Stimulated activated CD4-positive, alpha-beta T cell treated with anti-CD3 and anti-CD28 coated beads, Interleukin-4, amount 100 ng/mL, for 4 hours (primary cell): ENCODE measurements around the gene MDM1.
A peak's percentile ranks its signal among the peaks of the same experiment; 100 is the strongest.

Source experiments
- DNase-seq, 2 experiments: peaks; one replicate each; pipeline ENCODE4 v3.0.0-alpha.2; 2020

The MDM1 gene

GRCh38 chr12:68317047-68317667 is 15.0 kb downstream of the MDM1 start:
- peak; percentile 9 to 10 for DNase-seq

DNA sequence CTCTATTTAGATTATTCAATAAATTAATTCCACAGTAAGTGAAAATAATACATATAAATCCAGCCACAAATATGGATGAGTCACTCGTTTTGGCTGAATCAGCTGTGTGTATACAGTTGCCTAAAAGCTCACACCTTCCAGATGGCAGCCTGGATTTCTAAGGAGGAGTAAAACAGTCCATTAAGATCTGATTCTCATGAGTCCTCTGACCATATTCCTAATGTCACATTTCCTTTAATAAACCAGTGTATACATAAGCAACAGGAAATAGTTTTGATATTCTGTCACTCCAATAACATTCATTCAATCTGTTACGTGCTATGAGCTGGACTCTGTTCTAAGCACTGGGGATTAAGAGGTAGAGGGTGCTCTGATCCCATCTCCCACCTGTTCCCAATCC is 21.8 kb downstream of the MDM1 start:
- no peak for DNase-seq

GRCh38 chr12:68306564-68306963 is 25.6 kb downstream of the MDM1 start:
- DNase-seq: no peak

GRCh38 chr12:68305278-68305677 is 26.9 kb downstream of the MDM1 start:
- no peak for DNase-seq

- DNase-seq: no peak
These were observed 27.5 kb downstream of the MDM1 start for GRCh38 chr12:68304626-68305025.

GRCh38 chr12:68303850-68304249 is 28.3 kb downstream of the MDM1 start:
- DNase-seq: no peak

GRCh38 chr12:68297929-68298328 is 34.2 kb downstream of the MDM1 start:
- no peak for DNase-seq

DNA sequence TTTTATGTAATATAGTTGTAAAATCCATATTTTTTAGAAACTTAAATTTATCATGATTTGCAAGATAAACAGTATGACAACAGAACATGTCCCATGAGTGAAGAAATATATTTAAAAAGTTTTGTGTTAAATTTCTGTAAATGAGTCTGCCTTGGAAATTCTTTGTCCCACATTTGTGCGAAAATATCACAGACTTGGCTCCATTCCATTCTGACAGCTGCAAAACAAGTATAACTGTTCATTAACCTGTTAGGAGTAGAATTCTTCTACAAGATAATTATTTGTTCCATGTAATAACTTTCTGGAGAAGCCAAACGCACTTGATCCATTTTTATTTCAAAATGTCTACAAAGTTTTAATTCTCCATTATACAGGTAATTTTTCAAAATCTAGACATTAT is 37.9 kb downstream of the MDM1 start:
- no peak for DNase-seq

DNA sequence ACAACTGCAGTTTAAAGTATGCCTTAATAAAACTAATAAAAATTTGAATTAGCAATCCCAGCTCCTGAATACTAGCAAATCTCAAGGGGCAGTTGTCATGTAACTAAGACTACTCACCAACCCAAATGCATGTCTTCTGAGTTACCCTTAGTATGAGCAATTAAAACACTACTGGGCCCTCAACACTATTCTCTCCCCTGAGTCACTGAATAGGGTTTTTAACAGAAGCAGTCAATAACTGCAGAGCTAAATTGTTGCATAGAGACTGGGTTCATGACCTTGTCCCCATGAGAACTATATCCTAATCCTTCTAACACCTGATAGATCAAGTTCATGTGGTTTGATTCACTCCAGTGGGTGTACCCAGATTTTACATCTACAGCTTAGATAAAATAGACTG is 38.8 kb downstream of the MDM1 start:
- DNase-seq: no peak

DNA sequence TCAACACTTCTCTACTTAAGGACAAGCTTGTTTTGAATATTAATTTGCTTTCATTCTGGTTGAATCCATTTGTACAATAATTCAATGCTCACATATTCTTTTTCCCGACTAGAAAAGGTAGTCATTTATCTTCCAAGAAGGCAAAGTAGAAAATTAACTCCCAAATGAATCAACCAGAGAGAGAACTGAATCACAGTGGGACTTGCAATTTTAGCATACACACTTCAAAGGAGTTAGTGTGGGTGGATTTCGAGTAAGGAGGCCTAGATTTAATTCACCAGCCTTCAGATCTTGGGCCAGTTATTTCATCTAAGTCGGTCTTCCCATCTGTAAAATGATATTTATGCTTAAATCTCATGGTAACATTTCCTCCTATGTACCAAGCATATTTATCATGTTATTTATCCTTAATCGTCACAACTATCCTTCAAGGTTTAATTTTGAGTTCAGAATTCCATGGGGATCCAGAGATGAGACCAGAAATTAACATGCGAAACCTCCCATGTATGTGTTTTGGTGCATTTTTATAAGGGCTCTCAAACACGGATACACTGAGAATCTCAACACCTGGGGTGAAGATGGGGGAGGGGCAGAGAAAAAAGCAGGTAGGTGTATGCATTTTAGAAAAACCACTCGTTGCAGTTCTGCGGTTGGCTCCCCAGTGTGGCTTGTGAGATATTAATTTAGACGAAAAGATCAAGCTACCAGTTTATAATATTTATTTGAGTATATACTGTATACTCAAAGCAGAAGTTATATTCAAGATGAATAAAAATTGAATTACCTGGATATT is 39.8 kb downstream of the MDM1 start:
- no peak for DNase-seq

DNA sequence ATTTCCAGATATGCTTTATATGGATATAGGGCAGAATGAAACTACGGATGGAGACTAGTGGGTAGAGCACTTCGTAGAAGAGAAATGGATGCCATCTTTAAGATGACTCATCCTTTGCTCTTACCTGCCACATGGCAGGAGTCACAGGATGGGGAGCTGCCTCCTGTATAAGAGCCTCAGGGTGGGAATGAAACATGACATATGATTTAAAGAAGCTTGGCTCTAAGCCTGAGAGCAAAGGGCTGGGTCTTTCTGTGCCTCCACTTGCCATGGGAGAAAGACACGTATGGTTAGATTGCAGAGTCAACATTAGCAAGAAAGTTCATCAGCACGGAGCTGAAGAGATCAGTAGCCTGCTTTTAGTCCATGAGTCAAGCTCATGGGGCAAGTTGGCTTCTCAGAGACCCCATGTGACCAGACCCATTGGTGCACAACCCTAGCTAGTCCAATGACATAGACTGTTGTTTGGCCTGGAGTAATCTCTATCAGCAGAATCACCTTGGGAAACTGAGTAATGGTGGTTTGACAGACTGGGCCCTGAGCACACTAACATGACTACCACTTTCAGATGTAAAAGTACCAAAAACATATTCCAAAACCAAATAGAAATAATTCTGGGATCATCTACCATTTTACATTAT is 40.6 kb downstream of the MDM1 start:
- DNase-seq: no peak

DNA sequence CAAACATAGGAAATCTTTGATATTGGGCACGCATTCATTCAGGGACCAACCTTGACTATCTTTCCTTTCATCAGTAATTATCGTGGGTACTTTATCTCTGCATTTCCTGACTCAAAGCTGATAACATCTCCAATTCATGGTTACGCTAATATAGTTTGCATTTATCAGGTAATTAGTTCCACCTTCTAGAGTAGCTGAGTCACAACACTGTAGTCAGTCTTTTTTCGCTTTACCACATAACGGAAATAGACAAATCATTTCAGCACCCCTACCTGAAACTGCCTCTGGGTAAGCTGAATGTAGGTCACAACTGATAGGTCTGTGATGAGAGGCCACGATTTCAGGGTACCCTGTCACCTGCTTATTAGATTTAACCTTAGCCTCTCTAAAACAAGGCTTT is 42.0 kb downstream of the MDM1 start:
- peak in 1 of 2 experiments; percentile 42 for DNase-seq

DNA sequence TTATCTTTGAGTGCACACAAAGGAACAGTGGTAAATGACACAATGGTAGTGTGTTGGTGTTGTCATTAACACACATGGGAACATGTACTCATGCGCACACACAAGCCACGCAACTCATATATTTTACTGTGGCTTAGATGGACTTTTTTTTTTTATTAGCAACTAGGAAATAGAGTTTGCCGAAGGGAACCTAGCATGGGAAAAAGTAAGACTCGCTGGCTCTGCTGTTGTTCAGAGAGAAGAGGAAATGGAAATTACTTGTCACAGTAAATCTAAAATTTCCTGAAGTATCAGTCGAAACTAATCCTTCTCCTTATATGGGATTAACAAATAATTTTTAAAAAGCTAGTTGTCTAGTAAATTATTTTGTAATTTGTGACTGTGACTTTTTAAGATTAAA is 45.1 kb downstream of the MDM1 start:
- no peak for DNase-seq

- no peak for DNase-seq
These were observed 45.8 kb downstream of the MDM1 start for GRCh38 chr12:68286396-68286795.

DNA sequence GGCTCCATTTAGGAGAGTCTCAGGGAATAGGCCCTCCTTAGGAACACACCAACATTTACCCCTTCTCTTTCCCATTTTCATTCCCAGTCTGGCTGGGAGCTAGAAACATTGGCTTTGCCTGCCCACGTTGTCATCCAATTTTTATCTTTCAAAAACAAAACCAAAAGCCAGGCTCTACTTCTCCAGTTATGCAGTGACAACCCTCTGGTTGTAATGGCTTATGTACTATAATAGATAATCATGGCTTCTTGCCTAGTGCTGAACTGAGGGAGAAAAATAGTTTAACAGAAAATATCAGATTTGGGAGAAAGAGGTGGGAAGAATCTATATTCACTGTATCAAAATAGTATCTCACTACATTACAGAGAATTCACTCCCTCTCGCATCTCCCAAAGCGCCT is 46.6 kb downstream of the MDM1 start:
- no peak for DNase-seq

- no peak for DNase-seq
These were observed 50.7 kb downstream of the MDM1 start for GRCh38 chr12:68281322-68282077.

GRCh38 chr12:68280240-68280639 is 51.9 kb downstream of the MDM1 start:
- DNase-seq: no peak

DNA sequence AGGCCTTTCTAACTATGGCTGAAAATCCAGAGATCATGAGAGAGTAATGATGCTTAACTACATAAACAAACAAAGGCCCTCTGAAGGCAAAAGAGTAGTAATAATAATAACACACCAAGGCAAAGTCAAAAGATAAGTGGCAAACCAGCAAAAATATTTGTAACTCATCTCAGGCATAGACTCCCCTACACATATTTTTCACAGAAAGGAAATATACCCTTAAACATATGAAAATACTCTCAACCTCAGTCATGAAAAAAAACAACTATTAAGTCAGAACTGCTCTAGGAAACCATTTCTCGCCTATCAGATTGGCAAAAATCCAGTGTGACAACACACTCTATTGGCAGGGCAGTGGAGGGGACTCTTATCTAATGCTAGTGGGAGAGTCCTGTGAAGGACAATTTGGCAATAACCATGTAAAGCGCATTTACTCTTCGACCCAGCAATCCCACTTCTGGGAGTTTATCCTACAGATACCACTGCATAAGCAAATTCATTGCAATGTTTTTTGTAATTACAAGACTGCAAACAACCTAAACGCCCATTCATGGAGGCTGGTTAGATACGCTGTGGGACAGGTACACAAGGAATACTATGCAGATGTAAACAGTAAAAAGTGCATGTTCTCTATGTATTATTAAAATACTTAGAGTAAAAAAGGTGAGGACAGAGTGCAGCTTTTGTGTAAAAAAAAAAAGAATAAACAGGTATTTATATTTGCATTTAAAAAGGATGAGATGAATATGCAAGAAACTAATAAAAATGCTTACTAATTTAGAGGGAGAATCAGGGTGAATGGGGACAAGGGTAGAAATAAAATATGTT is 52.7 kb downstream of the MDM1 start:
- DNase-seq: no peak

DNA sequence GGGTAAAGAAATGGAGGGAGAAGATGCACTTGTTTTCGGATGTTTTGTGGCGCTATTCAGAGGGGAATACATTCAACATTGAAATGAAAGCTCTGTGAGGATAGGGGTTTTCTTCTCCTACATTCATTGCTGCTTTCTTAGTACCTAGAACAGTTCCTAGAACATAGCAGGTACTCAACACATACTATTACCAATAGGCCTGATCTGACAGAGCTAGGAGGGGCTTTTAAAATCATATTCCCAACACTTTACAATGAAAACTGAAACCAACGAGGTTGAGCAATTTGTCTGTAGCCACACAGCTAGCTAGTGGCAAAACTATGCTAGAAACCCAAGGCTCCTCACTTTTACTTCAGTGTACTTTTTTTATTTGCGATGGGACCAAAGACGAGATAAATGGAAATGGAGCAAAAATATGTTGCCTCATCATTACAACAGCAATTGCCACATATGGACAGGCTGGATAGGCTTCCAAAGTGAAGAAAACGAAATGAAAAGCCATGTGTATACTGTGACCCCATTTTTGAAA is 55.7 kb downstream of the MDM1 start:
- DNase-seq: no peak

GRCh38 chr12:68272732-68273131 is 59.4 kb downstream of the MDM1 start:
- DNase-seq: no peak

DNA sequence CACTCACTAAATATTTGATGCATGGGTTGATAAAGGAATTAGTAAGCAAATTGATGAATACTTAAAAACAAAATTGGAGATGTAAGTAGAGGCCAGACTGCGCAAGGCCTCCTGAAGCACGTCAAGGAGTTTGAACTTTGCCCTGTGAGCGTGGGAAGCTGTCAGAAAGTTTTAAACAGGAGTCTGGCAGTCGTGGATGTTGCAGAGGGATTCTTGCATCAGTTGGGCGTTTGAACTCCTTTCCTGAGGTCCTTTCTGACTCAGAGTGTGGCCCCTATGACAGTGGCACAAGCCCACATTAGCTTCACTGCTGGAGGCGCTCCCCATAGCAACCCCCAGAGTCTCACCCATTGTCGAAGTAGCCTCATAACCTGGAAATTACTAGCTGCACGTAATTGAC is 60.8 kb downstream of the MDM1 start:
- no peak for DNase-seq

GRCh38 chr12:68270358-68270757 is 61.8 kb downstream of the MDM1 start:
- no peak for DNase-seq
